HCT116 (cell line): ENCODE data around the gene HMX1. TPM values are rescaled to one million over a fixed set of nuclear protein-coding genes. Genes with fewer than 3 reads are reported as not detected.

Experiments
- ATAC-seq: fragments of 200-7000 bp; cut with Tn5 transposase; 2 replicates; pipeline ENCODE4 v1.9.1; 2020; ENCODE audit warnings: mild to moderate bottlenecking, moderate library complexity
- BruUV-seq: library from RNA; stranded (reverse); fragments of 400-500 nt; replicated peaks from 2 replicates; lab custom pipeline; 2021; lab: Mats Ljungman, UMichigan
- CTCF ChIA-PET: fragments of 300-600 bp; sonication (Branson Sonifier 250); formaldehyde crosslinking; loops from one replicate; lab custom pipeline; 2021; ENCODE audit warnings: antibody characterized with exemption; lab: Charles Lee
- POLR2A ChIA-PET: fragments of 300-600, 350-600 bp; sonication (Branson Sonifier 250); formaldehyde crosslinking; loops from one replicate; lab custom pipeline; 2021; ENCODE audit warnings: antibody characterized with exemption; lab: Charles Lee
- RAD21 ChIA-PET, 2 experiments: fragments of 300-600 bp; sonication (Branson Sonifier 250); formaldehyde crosslinking; loops; one replicate each; lab custom pipeline; 2023; ENCODE audit warnings: low total read pairs in 2 of 2; ENCODE audit not compliant: uncharacterized antibody in 2 of 2, unreplicated experiment in 2 of 2, low non-redundant PET in 1 of 2; lab: Charles Lee
- DNase-seq: peaks from one replicate; pipeline ENCODE4 v3.0.0-alpha.2; 2010; ENCODE audit warnings: low read depth, low spot score
- H2AFZ ChIP-seq: fragments of 200-600 bp; shearing (Covaris generic), sonication (generic); 2 replicates; pipeline ENCODE4 v1.6.1; 2017; ENCODE audit warnings: low read depth, mixed run types, mixed read lengths, antibody characterized with exemption, low read length; ENCODE audit not compliant: poor library complexity, severe bottlenecking
- H3K27ac ChIP-seq: 2 replicates; pipeline ENCODE4 v1.5.1; 2012; ENCODE audit warnings: low read depth, low read length
- H3K27me3 ChIP-seq: fragments of 200-600 bp; sonication (generic); 2 replicates; pipeline ENCODE4 v1.6.1; 2016; ENCODE audit warnings: mixed run types, low read length, mixed read lengths; ENCODE audit not compliant: insufficient read depth
- H3K36me3 ChIP-seq, 2 experiments: fragments of 200-500 bp in 1 of 2; fragments of 200-600 bp in 1 of 2; sonication (Bioruptor generic) in 1 of 2; sonication (generic) in 1 of 2; 2 replicates each; pipeline versions ENCODE4 v1.5.1 to v1.6.1; 2014 to 2016; ENCODE audit warnings: low read length in 2 of 2, inconsistent platforms in 1 of 2, mixed read lengths in 1 of 2, mixed run types in 1 of 2; ENCODE audit not compliant: insufficient read depth in 2 of 2, control insufficient read depth in 1 of 2
- H3K4me1 ChIP-seq, 2 experiments: fragments of 200-600 bp in 1 of 2; sonication (generic) in 1 of 2; 2 replicates each; pipeline versions ENCODE4 v1.5.1 to v1.6.1; 2012 to 2017; ENCODE audit warnings: low read length in 2 of 2, inconsistent platforms in 1 of 2, mild to moderate bottlenecking in 1 of 2, mixed read lengths in 1 of 2, mixed run types in 1 of 2, moderate library complexity in 1 of 2; ENCODE audit not compliant: insufficient read depth in 2 of 2, control insufficient read depth in 1 of 2
- H3K4me2 ChIP-seq: fragments of 200-600 bp; sonication (generic); 2 replicates; pipeline ENCODE4 v1.6.1; 2017; ENCODE audit warnings: mixed run types, low read length, mixed read lengths
- H3K4me3 ChIP-seq, 2 experiments: fragments of 200-600 bp in 1 of 2; sonication (generic) in 1 of 2; replicated peaks in 1 of 2; 2 replicates each; pipeline ENCODE4 v1.5.1; 2011 to 2016; ENCODE audit warnings: low read length in 2 of 2, control low read depth in 1 of 2, low read depth in 1 of 2, mild to moderate bottlenecking in 1 of 2, mixed read lengths in 1 of 2, mixed run types in 1 of 2
- H3K79me2 ChIP-seq: fragments of 200-600 bp; sonication (generic); 2 replicates; pipeline ENCODE4 v1.6.1; 2017; ENCODE audit warnings: mild to moderate bottlenecking, mixed run types, low read length, moderate library complexity, mixed read lengths; ENCODE audit not compliant: insufficient read depth
- H3K9ac ChIP-seq: fragments of 200-600 bp; sonication (generic); 2 replicates; pipeline ENCODE4 v1.6.1; 2016; ENCODE audit warnings: low read length, mixed read lengths
- H3K9me2 ChIP-seq: fragments of 200-600 bp; sonication (generic), shearing (Covaris generic); 2 replicates; pipeline ENCODE4 v1.6.1; 2017; ENCODE audit warnings: mixed run types, mild to moderate bottlenecking, moderate library complexity; ENCODE audit not compliant: insufficient read depth
- H3K9me3 ChIP-seq, 2 experiments: fragments of 200-500 bp in 1 of 2; fragments of 200-600 bp in 1 of 2; sonication (Bioruptor generic) in 1 of 2; sonication (generic) in 1 of 2; 2 replicates each; pipeline ENCODE4 v1.6.1; 2014 to 2017; ENCODE audit warnings: low read length in 2 of 2, mixed read lengths in 2 of 2, inconsistent platforms in 1 of 2, low read depth in 1 of 2, mild to moderate bottlenecking in 1 of 2, mixed run types in 1 of 2, moderate library complexity in 1 of 2; ENCODE audit not compliant: control insufficient read depth in 1 of 2, insufficient read depth in 1 of 2
- H4K20me1 ChIP-seq: fragments of 200-600 bp; sonication (generic), shearing (Covaris generic); 2 replicates; pipeline ENCODE4 v1.6.1; 2017; ENCODE audit warnings: mixed run types, mild to moderate bottlenecking, moderate library complexity; ENCODE audit not compliant: insufficient read depth
- CBX3 ChIP-seq: IDR thresholded peaks from 2 replicates; pipeline ENCODE4 v1.6.1; 2012; ENCODE audit warnings: low read depth
- EGR1 ChIP-seq: IDR thresholded peaks from 2 replicates; pipeline ENCODE4 v1.6.1; 2012; ENCODE audit warnings: low read depth
- ELF1 ChIP-seq: IDR thresholded peaks from 2 replicates; pipeline ENCODE4 v1.6.1; 2012; ENCODE audit warnings: low read depth, borderline replicate concordance
- FOSL1 ChIP-seq: IDR thresholded peaks from 2 replicates; pipeline ENCODE4 v1.6.1; 2012; ENCODE audit warnings: low read depth
- JUND ChIP-seq: IDR thresholded peaks from 2 replicates; pipeline ENCODE4 v1.6.1; 2012
- RAD21 ChIP-seq: IDR thresholded peaks from 2 replicates; pipeline ENCODE4 v1.6.1; 2012; ENCODE audit warnings: low read depth, mild to moderate bottlenecking
- SIN3A ChIP-seq: IDR thresholded peaks from 2 replicates; pipeline ENCODE4 v1.6.1; 2012; ENCODE audit warnings: low read depth
- SP1 ChIP-seq: IDR thresholded peaks from 2 replicates; pipeline ENCODE4 v1.6.1; 2012; ENCODE audit warnings: low read depth
- SRF ChIP-seq: IDR thresholded peaks from 2 replicates; pipeline ENCODE4 v1.6.1; 2012; ENCODE audit warnings: low read depth
- TCF7L2 ChIP-seq: IDR thresholded peaks from 2 replicates; pipeline ENCODE4 v1.7.0; 2011; ENCODE audit warnings: borderline replicate concordance, inconsistent platforms; ENCODE audit not compliant: insufficient read depth, insufficient read length; ENCODE audit errors: extremely low read depth
- YY1 ChIP-seq: IDR thresholded peaks from 2 replicates; pipeline ENCODE4 v1.6.1; 2011; ENCODE audit warnings: low read length, low read depth, moderate library complexity, mild to moderate bottlenecking; ENCODE audit not compliant: insufficient replicate concordance; ENCODE audit errors: extremely low read depth
- ZFX ChIP-seq: fragments of 450-650 bp; IDR thresholded peaks from 2 replicates; pipeline ENCODE4 v1.6.1; 2017
- intact Hi-C: fragments of 100-400 bp; cut with micrococcal nuclease; formaldehyde crosslinking; loops from 2 replicates; pipeline ENCODE4 v1.10.0; 2022
- total RNA-seq: library from RNA; stranded (reverse); gene quantifications from one replicate; pipeline ENCODE4 v1.2.1, GENCODE V29; 2021; ENCODE audit not compliant: unreplicated experiment
- TF ChIP-seq, protein P1 (sequence below): IDR thresholded peaks from 2 replicates; pipeline ENCODE4 v1.6.1; 2012
- TF ChIP-seq, protein P2 (sequence below): IDR thresholded peaks from 2 replicates; pipeline ENCODE4 v1.6.1; 2011; ENCODE audit warnings: mild to moderate bottlenecking, low read length, moderate library complexity; ENCODE audit not compliant: insufficient replicate concordance; ENCODE audit errors: extremely low read depth

The HMX1 gene
- total RNA-seq, 1 experiment from 2014 or later, result 0.39 TPM

DNA sequence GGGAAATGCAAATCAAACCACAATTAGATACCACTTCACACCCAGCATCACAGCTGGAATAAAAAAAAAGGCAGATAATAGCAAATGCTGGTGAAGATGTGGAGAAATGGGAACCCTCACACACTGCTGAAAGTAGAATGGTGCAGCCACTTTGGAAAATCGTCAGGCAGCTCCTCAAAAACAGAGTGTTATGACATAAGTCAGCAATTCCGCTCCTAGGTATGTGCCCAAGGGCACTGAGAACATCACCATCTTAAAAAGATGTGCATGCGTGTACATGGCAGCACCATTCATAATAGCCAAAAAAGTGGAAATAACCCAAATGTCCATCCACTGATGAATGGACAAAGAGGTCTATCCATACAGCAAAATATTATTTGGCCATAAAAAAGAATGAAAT, 28.0 kb downstream of the HMX1 start:
- Histone ChIP-seq H4K20me1 (no peaks in the 10 kb centered on the region), H3K9me2 (no peaks in the 10 kb centered on the region), H3K4me1 (peaks cover 12 to 18% of the 10 kb centered on the region in 2 experiments; a peak in 3 of 4 replicates), H3K9ac (no peak overlapping the region), H3K27me3 (peaks cover 7% of the 10 kb centered on the region), H3K27ac (no peak overlapping the region)
- no TSS peak for BruUV-seq
- POLR2A ChIA-PET, result no interaction called here
- intact Hi-C loops, result no loop called here
- TF ChIP-seq SP1 (no peak), ELF1 (no peak), SRF (no peak), CBX3 (no peak), FOSL1 (no peak), EGR1 (no peak)
- TF ChIP-seq, protein P1, sequence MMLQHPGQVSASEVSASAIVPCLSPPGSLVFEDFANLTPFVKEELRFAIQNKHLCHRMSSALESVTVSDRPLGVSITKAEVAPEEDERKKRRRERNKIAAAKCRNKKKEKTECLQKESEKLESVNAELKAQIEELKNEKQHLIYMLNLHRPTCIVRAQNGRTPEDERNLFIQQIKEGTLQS, result no peak
- TF ChIP-seq, protein P2, sequence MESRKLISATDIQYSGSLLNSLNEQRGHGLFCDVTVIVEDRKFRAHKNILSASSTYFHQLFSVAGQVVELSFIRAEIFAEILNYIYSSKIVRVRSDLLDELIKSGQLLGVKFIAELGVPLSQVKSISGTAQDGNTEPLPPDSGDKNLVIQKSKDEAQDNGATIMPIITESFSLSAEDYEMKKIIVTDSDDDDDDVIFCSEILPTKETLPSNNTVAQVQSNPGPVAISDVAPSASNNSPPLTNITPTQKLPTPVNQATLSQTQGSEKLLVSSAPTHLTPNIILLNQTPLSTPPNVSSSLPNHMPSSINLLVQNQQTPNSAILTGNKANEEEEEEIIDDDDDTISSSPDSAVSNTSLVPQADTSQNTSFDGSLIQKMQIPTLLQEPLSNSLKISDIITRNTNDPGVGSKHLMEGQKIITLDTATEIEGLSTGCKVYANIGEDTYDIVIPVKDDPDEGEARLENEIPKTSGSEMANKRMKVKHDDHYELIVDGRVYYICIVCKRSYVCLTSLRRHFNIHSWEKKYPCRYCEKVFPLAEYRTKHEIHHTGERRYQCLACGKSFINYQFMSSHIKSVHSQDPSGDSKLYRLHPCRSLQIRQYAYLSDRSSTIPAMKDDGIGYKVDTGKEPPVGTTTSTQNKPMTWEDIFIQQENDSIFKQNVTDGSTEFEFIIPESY, result no peak
- TF ChIP-seq, all 23 proteins: peak for 0
- Histone ChIP-seq H3K9me3 (no peaks in the 10 kb centered on the region), H3K4me3 (no peak overlapping the region), H2AFZ (no peak overlapping the region), H3K36me3 (no peaks in the 10 kb centered on the region), H3K4me2 (no peak overlapping the region), H3K79me2 (no peaks in the 10 kb centered on the region)
- DNase-seq (no peak), ATAC-seq (no peak)
- CTCF ChIA-PET, result no interaction called here
- RAD21 ChIA-PET, result no interaction called here

DNA sequence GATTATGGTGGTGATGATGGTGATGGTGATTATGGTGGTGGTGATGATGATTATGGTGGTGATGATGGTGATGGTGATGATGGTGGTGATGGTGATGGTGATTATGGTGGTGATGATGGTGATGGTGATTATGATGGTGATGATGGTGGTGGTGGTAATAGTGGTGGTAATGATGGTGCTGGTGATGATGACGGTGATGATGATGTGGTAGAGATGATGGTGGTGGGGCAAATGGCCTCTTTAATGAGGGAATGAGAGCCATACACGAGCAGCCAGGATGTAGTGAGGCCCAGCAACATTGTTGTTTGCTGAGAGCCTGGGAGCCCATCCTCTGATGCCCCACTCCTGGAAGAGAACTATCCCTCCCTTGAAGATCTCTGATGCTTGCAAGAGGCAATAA, 29.0 kb downstream of the HMX1 start:
- RAD21 ChIA-PET, result no interaction called here
- BruUV-seq, result no TSS peak
- Histone ChIP-seq H4K20me1 (no peaks in the 10 kb centered on the region), H3K27ac (no peak overlapping the region), H3K4me2 (no peak overlapping the region), H2AFZ (no peak overlapping the region), H3K79me2 (no peaks in the 10 kb centered on the region), H3K36me3 (no peaks in the 10 kb centered on the region), H3K9me3 (no peaks in the 10 kb centered on the region), H3K9ac (no peak overlapping the region), H3K9me2 (no peaks in the 10 kb centered on the region), H3K27me3 (peaks cover 7% of the 10 kb centered on the region), H3K4me3 (no peak overlapping the region), H3K4me1 (peaks cover 8 to 12% of the 10 kb centered on the region in 2 experiments; a peak in 3 of 4 replicates)
- intact Hi-C loops, result no loop called here
- CTCF ChIA-PET, result no interaction called here
- POLR2A ChIA-PET, result no interaction called here
- DNase-seq, result no peak
- no peak for ATAC-seq
- TF ChIP-seq JUND, result no peak
- TF ChIP-seq SRF, result no peak
- TF ChIP-seq SIN3A, result no peak
- no peak for TF ChIP-seq TCF7L2
- TF ChIP-seq ZFX, result no peak
- TF ChIP-seq YY1, result no peak
- no peak for TF ChIP-seq RAD21
